Natural killer cell (primary cell): ENCODE data around the gene HEPACAM2. TPM values are rescaled to one million over a fixed set of nuclear protein-coding genes. Genes with fewer than 3 reads are reported as not detected.
A peak's percentile ranks its signal among the peaks of the same experiment; 100 is the strongest.

Experiments
- ATAC-seq, 3 donors: fragments of 150-1000 bp in 2 of 3; fragments of 200-7000 bp in 1 of 3; cut with Tn5 transposase; 1 replicate in 1 of 3; 2 replicates in 2 of 3; pipeline ENCODE4 v1.10.0; 2021; ENCODE audit warnings: mild to moderate bottlenecking in 2 of 3, moderate library complexity in 2 of 3
- DNase-seq, 2 donors: peaks; one replicate each; pipeline versions ENCODE4 v3.0.0 to v3.0.0-alpha.2; 2013 to 2021; ENCODE audit warnings: mixed read lengths in 1 of 2
- H3K27ac ChIP-seq: one replicate; pipeline ENCODE4 v1.5.1; 2013; ENCODE audit warnings: mild to moderate bottlenecking, low read length
- H3K27me3 ChIP-seq: one replicate; pipeline ENCODE4 v1.6.1; 2013; ENCODE audit warnings: low read length; ENCODE audit not compliant: control insufficient read depth, insufficient read depth
- H3K36me3 ChIP-seq: one replicate; pipeline ENCODE4 v1.6.1; 2013; ENCODE audit warnings: low read length; ENCODE audit not compliant: control insufficient read depth, insufficient read depth
- H3K4me1 ChIP-seq: one replicate; pipeline ENCODE4 v1.6.1; 2013; ENCODE audit warnings: low read length; ENCODE audit not compliant: control insufficient read depth, insufficient read depth
- H3K4me3 ChIP-seq: one replicate; pipeline ENCODE4 v1.5.1; 2013; ENCODE audit warnings: low read length
- H3K9me3 ChIP-seq: one replicate; pipeline ENCODE4 v1.6.1; 2013; ENCODE audit warnings: low read length; ENCODE audit not compliant: control insufficient read depth, insufficient read depth
- H3K27ac Mint-ChIP-seq, 2 donors: one replicate each; pipeline ENCODE4 v1.8.0; 2022; ENCODE audit warnings: mild to moderate bottlenecking in 2 of 2, mixed read lengths in 2 of 2, moderate library complexity in 1 of 2
- H3K27me3 Mint-ChIP-seq, 2 donors: one replicate each; pipeline ENCODE4 v1.8.0; 2022; ENCODE audit warnings: low read depth in 2 of 2, mixed read lengths in 2 of 2
- H3K36me3 Mint-ChIP-seq: one replicate; pipeline ENCODE4 v1.8.0; 2022; ENCODE audit warnings: mixed read lengths
- H3K4me1 Mint-ChIP-seq, 2 donors: one replicate each; pipeline ENCODE4 v1.8.0; 2022; ENCODE audit warnings: mixed read lengths in 2 of 2
- H3K4me3 Mint-ChIP-seq: one replicate; pipeline ENCODE4 v1.8.0; 2022; ENCODE audit warnings: mild to moderate bottlenecking, moderate library complexity, mixed read lengths
- H3K9me3 Mint-ChIP-seq, 2 donors: one replicate each; pipeline ENCODE4 v1.8.0; 2022; ENCODE audit warnings: mixed read lengths in 2 of 2
- WGBS: methylation state at CpG from one replicate; pipeline ENCODE4 v1.1.7; 2013; ENCODE audit warnings: missing lambda C conversion rate; ENCODE audit not compliant: insufficient coverage; 5-methylcytosine and 5-hydroxymethylcytosine counted together
- intact Hi-C: fragments of 100-400 bp; cut with micrococcal nuclease; formaldehyde crosslinking; loops from one replicate; pipeline ENCODE4 v1.14.2; 2022
- total RNA-seq, 4 donors: library from RNA; stranded (reverse); fragments of 120-200 nt in 1 of 4; gene quantifications; one replicate each; pipeline versions ENCODE4 v1.2.3 to v1.2.4, GENCODE V29; 2013 to 2022
- TF ChIP-seq, protein P1 (sequence below): fragments of 200-600 bp; IDR thresholded peaks from one replicate; pipeline ENCODE4 v1.8.0; 2022; ENCODE audit warnings: antibody characterized with exemption

The HEPACAM2 gene
- total RNA-seq, 3 donors from 2014 or later (not counting 1 experiment from before 2014, with no cell fraction given) = not detected

DNA sequence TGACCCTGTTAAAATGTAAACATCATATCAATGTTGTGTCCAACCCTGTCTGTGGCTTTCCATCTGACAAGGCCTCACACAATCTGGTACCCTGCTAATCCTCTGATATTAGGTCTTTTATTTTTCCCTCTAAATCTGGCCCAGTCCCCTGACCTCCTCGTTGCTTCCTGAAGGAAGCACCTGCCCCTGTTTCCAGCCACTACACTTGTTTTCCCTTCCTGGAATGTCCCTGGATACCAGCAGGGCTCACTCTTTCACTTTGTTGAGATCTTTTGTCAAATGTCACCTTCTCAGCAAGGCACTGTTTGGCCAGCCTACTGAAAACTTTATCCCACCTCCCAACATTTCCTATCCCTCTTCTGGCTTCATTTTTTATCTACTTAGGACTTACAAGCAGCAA is 80.2 kb downstream of the HEPACAM2 start:
- peaks cover 0 to 2% of the 10 kb centered on the region in 2 donors for H3K9me3 Mint-ChIP-seq
- peaks cover 40 to 42% of the 10 kb centered on the region in 2 donors for H3K4me1 Mint-ChIP-seq
- WGBS = 39% methylated on average over 1 of the region's 1 CpG
- peak overlapping the region; percentile 94 to 99 for H3K27ac Mint-ChIP-seq
- ATAC-seq = no peak
- TF ChIP-seq, protein P1, sequence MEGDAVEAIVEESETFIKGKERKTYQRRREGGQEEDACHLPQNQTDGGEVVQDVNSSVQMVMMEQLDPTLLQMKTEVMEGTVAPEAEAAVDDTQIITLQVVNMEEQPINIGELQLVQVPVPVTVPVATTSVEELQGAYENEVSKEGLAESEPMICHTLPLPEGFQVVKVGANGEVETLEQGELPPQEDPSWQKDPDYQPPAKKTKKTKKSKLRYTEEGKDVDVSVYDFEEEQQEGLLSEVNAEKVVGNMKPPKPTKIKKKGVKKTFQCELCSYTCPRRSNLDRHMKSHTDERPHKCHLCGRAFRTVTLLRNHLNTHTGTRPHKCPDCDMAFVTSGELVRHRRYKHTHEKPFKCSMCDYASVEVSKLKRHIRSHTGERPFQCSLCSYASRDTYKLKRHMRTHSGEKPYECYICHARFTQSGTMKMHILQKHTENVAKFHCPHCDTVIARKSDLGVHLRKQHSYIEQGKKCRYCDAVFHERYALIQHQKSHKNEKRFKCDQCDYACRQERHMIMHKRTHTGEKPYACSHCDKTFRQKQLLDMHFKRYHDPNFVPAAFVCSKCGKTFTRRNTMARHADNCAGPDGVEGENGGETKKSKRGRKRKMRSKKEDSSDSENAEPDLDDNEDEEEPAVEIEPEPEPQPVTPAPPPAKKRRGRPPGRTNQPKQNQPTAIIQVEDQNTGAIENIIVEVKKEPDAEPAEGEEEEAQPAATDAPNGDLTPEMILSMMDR = no peak
- H3K27me3 ChIP-seq = no peaks in the 10 kb centered on the region
- peaks cover 10% of the 10 kb centered on the region for H3K4me1 ChIP-seq
- peak overlapping the region; percentile 97 for H3K4me3 Mint-ChIP-seq
- H3K27ac ChIP-seq = no peak overlapping the region
- peaks cover 23% of the 10 kb centered on the region for H3K36me3 Mint-ChIP-seq
- H3K27me3 Mint-ChIP-seq = no peaks in the 10 kb centered on the region
- intact Hi-C loops = loop anchor here (5.0 kb wide), 1 partner anchor 86 kb away; the partner anchor contains the start of gene VPS50
- H3K4me3 ChIP-seq = no peak overlapping the region
- H3K36me3 ChIP-seq = peaks cover 46% of the 10 kb centered on the region
- no peak for DNase-seq
- no peaks in the 10 kb centered on the region for H3K9me3 ChIP-seq

DNA sequence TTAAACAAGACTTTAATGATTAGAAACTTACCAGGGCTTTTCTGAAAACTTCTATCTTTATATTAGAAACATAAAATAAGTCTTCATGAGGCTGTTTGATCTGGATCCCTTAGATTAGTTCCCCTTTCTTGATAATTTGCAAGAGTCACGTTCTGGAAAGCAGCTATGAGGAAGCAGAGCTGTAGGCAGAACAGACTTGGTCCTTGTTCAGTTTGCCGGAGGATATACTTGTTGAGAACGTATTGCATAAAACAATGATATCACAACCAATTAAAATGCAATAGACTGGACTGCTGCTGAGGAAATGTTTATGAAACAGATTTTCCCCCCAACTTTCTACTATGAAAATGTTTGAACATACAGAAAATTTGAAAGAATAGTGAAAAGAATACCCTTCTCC is 80.9 kb downstream of the HEPACAM2 start:
- peaks cover 52% of the 10 kb centered on the region for H3K36me3 ChIP-seq
- peaks cover 10% of the 10 kb centered on the region for H3K4me1 ChIP-seq
- intact Hi-C loops = loop anchor here (5.0 kb wide), 1 partner anchor 87 kb away; the partner anchor contains the start of gene VPS50
- no peaks in the 10 kb centered on the region for H3K27me3 ChIP-seq
- TF ChIP-seq, protein P1 = no peak
- ATAC-seq (no peak), DNase-seq (no peak)
- peaks cover 0 to 2% of the 10 kb centered on the region in 2 donors for H3K9me3 Mint-ChIP-seq
- H3K27ac ChIP-seq = no peak overlapping the region
- H3K36me3 Mint-ChIP-seq = peaks cover 23% of the 10 kb centered on the region
- peak overlapping the region; percentile 94 to 99 for H3K27ac Mint-ChIP-seq
- H3K27me3 Mint-ChIP-seq = no peaks in the 10 kb centered on the region
- peaks cover 37 to 42% of the 10 kb centered on the region in 2 donors for H3K4me1 Mint-ChIP-seq
- no peaks in the 10 kb centered on the region for H3K9me3 ChIP-seq
- 39% methylated on average over 1 of the region's 3 CpGs for WGBS
- H3K4me3 ChIP-seq = no peak overlapping the region
- H3K4me3 Mint-ChIP-seq = no peak overlapping the region

DNA sequence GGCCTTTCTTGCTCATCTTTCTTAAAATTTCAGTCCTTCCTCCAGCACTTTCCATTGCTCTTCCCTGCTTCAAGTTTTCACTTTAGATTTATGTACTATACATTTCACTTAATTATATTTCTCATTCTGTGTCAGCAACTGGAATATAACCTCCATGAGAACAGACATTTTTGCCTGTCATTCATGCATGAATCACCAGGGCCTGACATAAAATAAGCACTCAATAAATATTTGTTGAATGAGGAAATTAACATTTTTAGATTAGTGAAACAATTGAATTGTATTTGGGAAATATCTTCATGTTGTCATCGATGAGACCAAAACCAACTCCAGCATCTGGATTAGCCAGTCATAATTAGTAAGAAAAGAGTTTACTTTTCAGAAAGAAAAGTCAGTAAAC is 84.1 kb downstream of the HEPACAM2 start:
- no CpG with 5 or more reads among the region's 1 CpG for WGBS
- Histone ChIP-seq H3K27me3 (no peaks in the 10 kb centered on the region), H3K4me3 (no peak overlapping the region), H3K4me1 (peaks cover 10% of the 10 kb centered on the region), H3K9me3 (peaks cover 5% of the 10 kb centered on the region), H3K36me3 (peaks cover 80% of the 10 kb centered on the region), H3K27ac (no peak overlapping the region)
- intact Hi-C loops = no loop called here
- DNase-seq = no peak
- ATAC-seq = no peak
- Mint-ChIP-seq H3K27ac (no peak overlapping the region), H3K27me3 (no peaks in the 10 kb centered on the region), H3K36me3 (peaks cover 24% of the 10 kb centered on the region), H3K4me1 (peaks cover 27 to 29% of the 10 kb centered on the region in 2 donors), H3K9me3 (peaks cover 3 to 4% of the 10 kb centered on the region in 2 donors), H3K4me3 (no peak overlapping the region)
- TF ChIP-seq, protein P1 = no peak
